Esophagus squamous epithelium (tissue), 4 donors: ENCODE results near the gene ARGLU1.

ENCODE experiments used
- CTCF ChIP-seq, 6 experiments: fragments of 450-650 bp in 4 of 6; fragments of 200-600 bp in 2 of 6; sonication (generic) in 2 of 6; IDR thresholded peaks; one replicate each; pipeline ENCODE4 v1.5.1; 2016 to 2019; ENCODE audit warnings: antibody characterized with exemption in 6 of 6, mild to moderate bottlenecking in 4 of 6, moderate library complexity in 4 of 6
- POLR2A ChIP-seq, 4 donors: fragments of 450-650 bp; IDR thresholded peaks; one replicate each; pipeline ENCODE4 v1.6.1; 2017; ENCODE audit warnings: antibody characterized with exemption in 4 of 4, mild to moderate bottlenecking in 4 of 4, moderate library complexity in 3 of 4

DNA sequence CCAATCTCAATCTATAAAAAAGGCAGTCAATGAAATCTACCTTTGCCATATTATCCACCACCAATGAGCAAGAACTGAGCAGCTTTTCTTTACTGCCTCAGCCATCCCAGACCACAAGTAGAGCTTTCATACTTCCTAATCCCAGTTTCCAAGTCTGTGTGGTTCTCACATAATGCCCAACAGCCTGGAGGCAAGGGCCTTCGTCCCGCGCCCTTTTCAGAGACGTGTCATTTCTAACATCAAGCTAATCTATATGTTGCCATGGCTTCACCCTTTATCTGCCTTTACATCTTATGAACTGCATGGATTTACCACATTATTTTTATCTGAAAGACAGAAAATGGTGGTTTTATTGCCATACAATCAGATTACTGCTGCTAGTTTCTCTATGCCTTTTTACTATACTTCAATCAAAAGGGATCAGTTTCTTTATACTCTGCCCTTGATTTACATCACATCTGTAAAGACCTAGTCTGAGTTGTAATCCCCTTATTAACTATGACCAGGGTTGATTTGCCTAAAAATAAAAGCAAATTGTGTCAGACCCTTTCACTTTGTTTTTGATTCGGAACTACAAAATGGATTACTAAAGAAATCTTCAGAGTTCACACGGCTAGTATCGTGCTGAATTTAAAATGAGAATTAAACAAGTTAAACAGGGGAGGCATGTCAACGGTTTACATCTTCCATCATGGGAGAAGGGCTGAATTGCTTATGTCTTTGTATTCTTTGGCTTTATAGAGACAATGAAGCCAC lies 38.3 kb downstream of the ARGLU1 start:
- TF ChIP-seq CTCF (IDR thresholded peaks at IDR 0.05) (no peak), POLR2A (IDR thresholded peaks at IDR 0.05) (no peak)
